Fibroblast of the conjunctiva (primary cell): Measurements from ENCODE around the gene PITPNB.

Experiments used
- DNase-seq: peaks from one replicate; pipeline ENCODE4 v3.0.0-alpha.2; 2010; ENCODE audit warnings: low read depth

PITPNB gene

GRCh38 chr22:27919942-27920755 is 1.1 kb upstream of the PITPNB start:
- DNase-seq: peak; percentile 63

- no peak for DNase-seq
Observed at GRCh38 chr22:27918341-27919221, 475 bp downstream of the PITPNB start.

GRCh38 chr22:27915986-27916385 is 3.1 kb downstream of the PITPNB start:
- DNase-seq: no peak

DNA sequence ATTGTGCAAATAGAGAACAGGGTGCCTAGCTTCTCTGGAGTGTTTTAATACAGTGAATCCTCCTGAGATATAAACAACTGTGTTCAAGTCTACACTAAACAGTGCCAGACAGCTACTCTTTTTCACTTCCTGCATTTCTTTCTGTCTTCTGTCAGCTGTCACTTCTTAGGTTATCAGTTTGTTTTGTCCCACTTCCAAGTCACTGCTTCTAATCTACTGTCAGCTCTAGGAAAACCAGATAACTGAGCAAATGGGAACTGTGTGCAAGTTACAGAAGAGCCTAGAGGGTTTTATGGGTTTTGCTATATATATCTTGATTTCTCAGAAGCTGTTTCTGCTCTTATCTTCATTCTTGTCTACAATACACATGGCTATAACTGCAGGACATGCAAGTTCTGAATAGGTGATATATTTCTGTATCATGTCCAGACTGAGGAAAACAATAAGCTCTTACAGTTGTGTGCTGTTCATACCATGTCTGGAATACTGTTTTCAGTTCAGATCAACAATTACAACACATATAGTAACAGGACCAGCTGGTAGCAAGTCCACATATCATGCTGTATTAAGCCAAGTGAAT is 5.8 kb downstream of the PITPNB start:
- DNase-seq: no peak

DNA sequence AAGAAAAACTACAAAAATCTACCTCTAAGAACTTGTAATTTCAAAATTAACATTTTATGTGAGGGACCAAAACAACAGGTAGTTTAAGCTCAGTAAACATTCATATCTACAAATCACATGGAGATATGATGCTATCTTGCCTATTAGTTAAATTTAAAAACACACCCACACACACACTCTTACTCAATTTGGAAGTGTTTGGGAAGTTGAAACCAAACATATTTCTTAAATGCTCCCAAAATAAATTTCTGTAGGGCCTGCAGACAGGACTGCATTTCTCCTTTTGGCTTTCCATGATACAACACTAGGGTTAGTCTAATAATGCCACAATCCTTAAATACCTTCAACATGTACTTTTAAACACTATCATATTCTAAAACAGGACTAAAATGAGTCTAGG is 7.0 kb downstream of the PITPNB start:
- DNase-seq: no peak

GRCh38 chr22:27911330-27911729 is 7.7 kb downstream of the PITPNB start:
- DNase-seq: no peak

DNA sequence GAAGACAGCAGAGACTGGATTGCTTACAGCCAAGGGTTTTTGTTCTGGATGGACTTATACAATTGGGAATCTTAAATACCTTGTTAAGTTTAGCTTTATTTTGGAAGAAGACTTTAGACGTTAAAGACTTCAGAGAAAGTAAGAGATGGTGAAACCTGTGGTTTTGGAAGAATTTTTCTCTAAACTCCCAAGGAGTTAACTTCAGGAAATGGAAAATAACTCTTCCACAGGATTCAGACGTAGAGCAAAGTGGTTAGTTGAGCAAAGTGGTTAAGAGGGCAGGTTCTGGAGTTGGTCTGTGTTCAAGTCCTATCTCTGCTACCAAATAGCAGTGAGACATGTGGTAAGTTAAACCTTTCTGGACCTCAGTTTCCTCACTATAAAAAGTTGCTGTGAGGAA is 12.8 kb downstream of the PITPNB start:
- no peak for DNase-seq

- DNase-seq: no peak
Observed at GRCh38 chr22:27905653-27906052, 13.4 kb downstream of the PITPNB start.

- DNase-seq: no peak
Observed at GRCh38 chr22:27903805-27904473, 15.1 kb downstream of the PITPNB start.

DNA sequence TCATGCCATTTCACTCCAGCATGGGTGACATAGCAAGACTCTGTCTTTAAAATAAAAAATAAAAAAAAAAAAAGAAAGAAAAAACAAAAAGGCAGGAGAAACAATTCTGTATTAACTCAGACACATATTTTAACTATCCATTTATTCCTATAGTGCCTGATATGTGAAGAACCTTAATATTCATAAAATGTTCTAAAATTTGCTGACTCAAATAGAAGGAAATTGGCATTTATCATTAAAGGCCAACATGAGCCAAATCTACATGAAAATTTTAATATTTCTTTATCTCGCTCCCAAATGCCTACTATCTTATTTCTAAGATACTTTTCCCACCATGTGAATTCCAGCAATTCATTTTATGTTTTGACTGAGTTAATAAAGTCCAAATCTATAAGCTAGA is 18.9 kb downstream of the PITPNB start:
- no peak for DNase-seq

- no peak for DNase-seq
Observed at GRCh38 chr22:27896245-27896644, 22.8 kb downstream of the PITPNB start.

DNA sequence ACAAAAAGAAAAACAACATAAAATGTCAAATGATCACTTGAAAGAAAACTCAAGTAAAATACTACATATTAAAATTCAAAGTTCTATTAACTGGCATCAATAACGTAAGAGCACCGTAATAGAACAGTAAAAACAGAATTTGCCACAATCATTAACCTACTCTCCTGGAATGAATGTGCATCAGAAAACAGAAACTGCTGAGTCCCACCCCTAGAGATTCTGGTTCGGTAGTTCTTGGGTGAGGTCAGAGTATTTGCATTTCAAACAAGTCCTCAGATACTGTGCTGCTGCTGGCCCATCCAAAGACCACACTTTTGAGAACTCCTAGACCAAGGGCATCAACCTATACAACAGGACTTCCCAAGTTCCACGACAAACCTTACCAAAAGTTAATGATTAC is 23.5 kb downstream of the PITPNB start:
- no peak for DNase-seq

DNA sequence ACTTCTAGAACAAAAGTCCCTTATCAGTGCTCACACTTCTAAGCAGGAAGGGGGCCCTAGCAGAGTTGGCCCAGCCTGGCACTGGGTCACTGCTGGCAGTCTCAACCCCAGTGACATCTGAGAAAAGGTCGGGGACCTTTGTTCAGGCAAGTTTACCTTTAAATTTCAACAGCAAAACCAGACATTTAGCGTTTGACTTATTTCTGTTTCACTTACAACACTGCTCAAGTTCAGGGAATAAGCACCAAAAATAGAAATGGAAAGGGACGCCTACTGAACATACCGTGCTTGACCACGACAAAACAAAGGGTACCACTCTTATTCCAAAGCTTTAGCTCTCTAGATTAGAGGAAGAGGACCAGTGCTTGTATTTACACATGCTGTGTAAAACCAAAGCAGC is 26.2 kb downstream of the PITPNB start:
- no peak for DNase-seq

GRCh38 chr22:27892064-27892463 is 27.0 kb downstream of the PITPNB start:
- no peak for DNase-seq

DNA sequence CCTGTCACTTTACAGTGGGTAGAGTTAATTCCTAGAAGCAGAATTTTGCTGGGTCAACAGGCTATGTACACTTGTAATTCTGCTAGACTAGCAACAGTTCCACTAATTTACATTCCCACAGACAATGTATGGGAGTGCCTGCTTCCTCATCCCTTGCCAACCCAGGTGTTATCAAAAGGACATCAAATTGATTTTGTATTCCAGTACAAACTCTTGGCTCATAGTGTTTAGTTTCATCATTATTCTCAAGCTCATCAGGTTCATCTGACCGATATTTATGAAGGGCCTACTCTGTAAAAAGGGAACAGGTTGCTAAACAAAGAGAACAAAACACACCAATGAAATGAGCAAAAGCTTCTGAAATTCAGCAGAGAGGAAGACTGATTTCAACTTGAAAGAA is 30.7 kb downstream of the PITPNB start:
- DNase-seq: no peak

- no peak for DNase-seq
Observed at GRCh38 chr22:27886843-27887151, 32.3 kb downstream of the PITPNB start.

GRCh38 chr22:27885977-27886842 is 32.8 kb downstream of the PITPNB start:
- peak; percentile 55 for DNase-seq

DNA sequence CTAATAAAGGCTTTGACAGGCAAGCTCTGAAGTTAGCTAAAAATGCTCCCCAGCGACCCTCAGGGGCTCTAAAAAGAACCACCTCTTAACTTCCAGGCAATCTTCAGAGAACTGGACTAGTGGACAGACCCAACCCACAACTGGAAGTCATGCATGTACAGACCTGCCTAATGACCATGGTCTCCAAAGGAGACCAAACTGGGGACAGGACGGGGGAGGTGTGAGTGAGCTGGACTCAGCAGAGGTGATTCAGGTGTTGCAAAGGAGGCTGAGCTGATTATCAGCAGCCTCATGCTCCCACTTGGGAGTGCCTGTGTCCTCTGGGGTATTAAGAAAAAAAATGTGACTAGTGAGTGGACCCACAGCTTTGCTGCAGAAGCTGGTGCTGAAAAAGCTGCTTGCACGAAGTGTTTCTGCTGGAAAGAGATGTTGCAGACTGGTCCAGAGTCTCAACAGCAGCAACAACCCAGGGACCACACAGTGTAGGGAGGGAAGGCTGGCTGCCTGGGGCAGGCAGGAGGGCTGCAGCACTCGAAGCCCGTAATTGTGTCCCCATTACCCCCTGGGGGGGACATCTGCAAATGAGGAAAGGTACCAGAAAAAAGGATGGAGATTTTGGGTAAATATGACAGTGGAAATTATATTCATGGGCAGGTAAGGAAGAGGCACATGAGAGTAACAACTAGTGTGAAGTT is 35.3 kb downstream of the PITPNB start:
- no peak for DNase-seq

GRCh38 chr22:27882507-27883290 is 36.4 kb downstream of the PITPNB start:
- DNase-seq: no peak

GRCh38 chr22:27881421-27881820 is 37.6 kb downstream of the PITPNB start:
- peak; percentile 41 for DNase-seq
